Gastrocnemius medialis (tissue), 4 donors: Measurements from ENCODE around the gene ZNF516. TPM values are rescaled to one million over a fixed set of nuclear protein-coding genes. Genes with fewer than 3 reads are reported as not detected.

Source experiments
- ATAC-seq, 2 donors: fragments of 150-250 bp; one replicate each; pipeline ENCODE4 v1.9.1; 2016
- DNase-seq, 2 donors: peaks; one replicate each; pipeline ENCODE4 v3.0.0-alpha.2; 2019
- H3K27ac ChIP-seq, 4 donors: fragments of 200-600 bp; sonication (generic); 1 replicate in 1 of 4; 2 replicates in 3 of 4; pipeline ENCODE4 v1.5.1; 2016 to 2018; ENCODE audit warnings: mild to moderate bottlenecking in 2 of 4, moderate library complexity in 1 of 4
- H3K27me3 ChIP-seq, 3 donors: fragments of 200-600 bp; sonication (generic) in 2 of 3; 1 replicate in 1 of 3; 2 replicates in 2 of 3; pipeline versions ENCODE4 v1.5.1 to v1.6.0; 2016 to 2019; ENCODE audit warnings: mild to moderate bottlenecking in 1 of 3, moderate library complexity in 1 of 3
- H3K36me3 ChIP-seq, 2 donors: fragments of 200-600 bp; sonication (generic) in 1 of 2; one replicate each; pipeline ENCODE4 v1.5.1; 2017 to 2018
- H3K4me1 ChIP-seq, 2 donors: fragments of 200-600 bp; sonication (generic) in 1 of 2; one replicate each; pipeline ENCODE4 v1.5.1; 2016 to 2017; ENCODE audit warnings: mild to moderate bottlenecking in 2 of 2
- H3K4me3 ChIP-seq, 4 donors: fragments of 200-600 bp; sonication (generic) in 3 of 4; 1 replicate in 1 of 4; 2 replicates in 3 of 4; pipeline ENCODE4 v1.5.1; 2016 to 2019; ENCODE audit warnings: mild to moderate bottlenecking in 2 of 4
- H3K9me3 ChIP-seq, 3 donors: fragments of 200-600 bp; sonication (generic) in 2 of 3; 1 replicate in 1 of 3; 2 replicates in 2 of 3; pipeline ENCODE4 v1.5.1; 2016 to 2019
- POLR2A ChIP-seq, 2 donors: fragments of 450-650 bp; IDR thresholded peaks; one replicate each; pipeline ENCODE4 v1.6.1; 2017; ENCODE audit warnings: antibody characterized with exemption in 2 of 2, mild to moderate bottlenecking in 2 of 2, moderate library complexity in 2 of 2
- in situ Hi-C, 4 donors: fragments of 200-750 bp; cut with MboI; loops; one replicate each; pipeline versions ENCODE4 v1.15.0 to v1.8.0; 2017; ENCODE audit warnings: low sequenced_read_pairs in 4 of 4
- intact Hi-C: fragments of 100-400 bp; cut with DNase I; formaldehyde crosslinking; loops from one replicate; pipeline ENCODE4 v1.15.1; 2023; ENCODE audit warnings: low total_unique reads
- total RNA-seq, 4 donors: library from RNA; depleted of rRNA; stranded (reverse); fragments of >200 nt; gene quantifications; one replicate each; pipeline versions ENCODE4 v1.1.0 to v1.2.3, GENCODE V29; 2016
- TF ChIP-seq, protein P1 (sequence below), 5 experiments: fragments of 450-650 bp in 3 of 5; fragments of 200-600 bp in 2 of 5; sonication (generic) in 2 of 5; IDR thresholded peaks in 4 of 5; conservative IDR thresholded peaks in 1 of 5; 1 replicate in 4 of 5; 2 replicates in 1 of 5; pipeline ENCODE4 v1.5.1; 2016 to 2019; ENCODE audit warnings: antibody characterized with exemption in 5 of 5, mild to moderate bottlenecking in 3 of 5, moderate library complexity in 3 of 5

The ZNF516 gene
- total RNA-seq, 4 donors from 2014 or later, result 8.4 to 19.3 (median 12.4) TPM

DNA sequence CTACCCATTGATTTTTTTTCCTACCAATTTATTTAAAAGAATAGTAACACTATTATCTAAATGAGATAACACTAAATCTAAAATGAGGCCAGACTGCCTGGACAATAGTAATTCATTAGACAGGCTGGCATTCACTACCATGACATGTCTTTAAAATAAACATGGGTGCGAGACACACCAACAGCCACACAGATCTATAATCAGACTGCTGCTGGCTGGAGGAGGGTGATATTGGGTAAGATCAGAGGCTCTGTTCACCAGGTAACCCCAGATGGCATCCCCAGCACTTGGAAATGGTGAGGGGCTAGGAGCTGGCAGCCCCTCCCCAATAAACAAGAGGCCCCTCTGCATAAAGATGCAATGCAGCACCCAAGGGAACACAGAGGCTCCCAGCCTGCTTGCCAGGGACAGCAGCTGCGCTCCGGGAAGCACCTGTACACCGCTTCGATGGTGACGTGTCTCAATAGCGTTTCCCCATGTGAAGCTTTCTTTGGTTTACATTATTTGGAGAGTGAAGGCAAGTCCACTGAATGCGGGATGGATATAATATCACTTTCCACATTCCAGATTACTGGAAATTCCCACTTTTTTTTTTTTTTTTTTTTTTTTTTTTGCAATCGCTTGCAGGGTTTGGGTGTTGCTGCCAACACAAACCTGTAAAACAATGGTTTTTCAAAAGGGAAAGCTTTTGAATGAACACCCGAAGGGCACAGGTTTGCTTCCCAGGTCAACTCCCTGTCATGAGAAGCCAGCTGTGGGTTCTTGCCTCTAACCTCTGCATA, 159.0 kb downstream of the ZNF516 start:
- Histone ChIP-seq H3K4me3 (no peak overlapping the region), H3K27ac (no peak overlapping the region), H3K36me3 (no peaks in the 10 kb centered on the region), H3K27me3 (no peaks in the 10 kb centered on the region), H3K9me3 (no peaks in the 10 kb centered on the region), H3K4me1 (no peaks in the 10 kb centered on the region)
- TF ChIP-seq POLR2A (IDR thresholded peaks at IDR 0.05), result no peak
- TF ChIP-seq, protein P1, sequence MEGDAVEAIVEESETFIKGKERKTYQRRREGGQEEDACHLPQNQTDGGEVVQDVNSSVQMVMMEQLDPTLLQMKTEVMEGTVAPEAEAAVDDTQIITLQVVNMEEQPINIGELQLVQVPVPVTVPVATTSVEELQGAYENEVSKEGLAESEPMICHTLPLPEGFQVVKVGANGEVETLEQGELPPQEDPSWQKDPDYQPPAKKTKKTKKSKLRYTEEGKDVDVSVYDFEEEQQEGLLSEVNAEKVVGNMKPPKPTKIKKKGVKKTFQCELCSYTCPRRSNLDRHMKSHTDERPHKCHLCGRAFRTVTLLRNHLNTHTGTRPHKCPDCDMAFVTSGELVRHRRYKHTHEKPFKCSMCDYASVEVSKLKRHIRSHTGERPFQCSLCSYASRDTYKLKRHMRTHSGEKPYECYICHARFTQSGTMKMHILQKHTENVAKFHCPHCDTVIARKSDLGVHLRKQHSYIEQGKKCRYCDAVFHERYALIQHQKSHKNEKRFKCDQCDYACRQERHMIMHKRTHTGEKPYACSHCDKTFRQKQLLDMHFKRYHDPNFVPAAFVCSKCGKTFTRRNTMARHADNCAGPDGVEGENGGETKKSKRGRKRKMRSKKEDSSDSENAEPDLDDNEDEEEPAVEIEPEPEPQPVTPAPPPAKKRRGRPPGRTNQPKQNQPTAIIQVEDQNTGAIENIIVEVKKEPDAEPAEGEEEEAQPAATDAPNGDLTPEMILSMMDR (IDR thresholded peaks at IDR 0.05 in 4 of 5, conservative IDR thresholded peaks at IDR 0.05 in 1 of 5), result no peak
- no peak for ATAC-seq
- intact Hi-C loops, result no loop called here
- no peak for DNase-seq
- in situ Hi-C loops, result no loop called here

DNA sequence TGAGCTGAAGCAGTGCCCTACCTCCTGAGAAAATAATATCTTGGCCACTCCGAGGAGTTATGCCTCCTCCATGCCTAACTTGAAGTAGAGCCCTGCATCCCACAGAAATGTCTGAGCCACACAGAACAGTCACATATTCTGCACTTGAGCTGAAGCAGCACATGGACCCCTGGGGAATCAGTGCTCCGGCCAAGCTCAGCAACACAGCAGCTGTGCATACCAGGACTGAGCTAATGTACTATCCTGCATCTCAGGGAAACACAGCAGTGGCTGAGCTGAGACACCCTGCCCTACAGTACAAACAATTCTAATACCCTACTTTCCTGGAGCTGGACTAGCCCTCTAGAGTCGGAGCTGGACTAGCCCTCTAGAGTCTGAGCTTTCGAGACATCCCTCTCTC, 166.9 kb downstream of the ZNF516 start:
- TF ChIP-seq, protein P1 (IDR thresholded peaks at IDR 0.05 in 4 of 5, conservative IDR thresholded peaks at IDR 0.05 in 1 of 5), result no peak
- no peak for TF ChIP-seq POLR2A (IDR thresholded peaks at IDR 0.05)
- DNase-seq, result no peak
- no peak for ATAC-seq

DNA sequence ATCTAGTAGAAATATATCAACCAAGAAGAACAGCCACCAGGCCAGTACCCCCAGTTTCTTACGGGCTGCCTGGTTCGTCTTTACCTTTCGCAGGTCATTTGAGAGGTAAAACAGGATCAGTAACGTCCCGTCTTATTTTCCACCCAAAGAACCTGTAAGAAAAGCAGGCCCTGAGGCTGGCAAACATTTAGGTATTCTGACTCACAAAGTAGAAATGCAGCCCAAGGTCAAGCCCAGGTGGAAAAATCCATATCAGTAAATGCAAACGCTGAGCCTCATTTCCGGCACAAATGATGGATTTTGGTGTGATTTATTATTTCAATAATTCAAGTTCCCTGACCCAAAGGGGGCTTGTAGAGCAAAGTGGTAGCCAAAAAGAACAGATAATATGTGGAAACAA, 171.2 kb downstream of the ZNF516 start:
- TF ChIP-seq, protein P1 (IDR thresholded peaks at IDR 0.05 in 4 of 5, conservative IDR thresholded peaks at IDR 0.05 in 1 of 5), result no peak
- no peak for TF ChIP-seq POLR2A (IDR thresholded peaks at IDR 0.05)
- Histone ChIP-seq H3K36me3 (no peaks in the 10 kb centered on the region), H3K9me3 (no peaks in the 10 kb centered on the region), H3K4me3 (no peak overlapping the region), H3K27me3 (no peaks in the 10 kb centered on the region), H3K27ac (no peak overlapping the region), H3K4me1 (no peaks in the 10 kb centered on the region)
- in situ Hi-C loops, result no loop called here
- ATAC-seq, result no peak
- no peak for DNase-seq
- intact Hi-C loops, result no loop called here

More for the DNA sequence above, 166.9 kb downstream of the ZNF516 start:
- in situ Hi-C loops, result no loop called here
- H3K27ac ChIP-seq, result no peak overlapping the region
- H3K4me3 ChIP-seq, result no peak overlapping the region
- no peaks in the 10 kb centered on the region for H3K27me3 ChIP-seq
- H3K4me1 ChIP-seq, result no peaks in the 10 kb centered on the region
- intact Hi-C loops, result no loop called here
- H3K9me3 ChIP-seq, result peaks cover 0 to 7% (median 0%) of the 10 kb centered on the region in 3 donors
- no peaks in the 10 kb centered on the region for H3K36me3 ChIP-seq

DNA sequence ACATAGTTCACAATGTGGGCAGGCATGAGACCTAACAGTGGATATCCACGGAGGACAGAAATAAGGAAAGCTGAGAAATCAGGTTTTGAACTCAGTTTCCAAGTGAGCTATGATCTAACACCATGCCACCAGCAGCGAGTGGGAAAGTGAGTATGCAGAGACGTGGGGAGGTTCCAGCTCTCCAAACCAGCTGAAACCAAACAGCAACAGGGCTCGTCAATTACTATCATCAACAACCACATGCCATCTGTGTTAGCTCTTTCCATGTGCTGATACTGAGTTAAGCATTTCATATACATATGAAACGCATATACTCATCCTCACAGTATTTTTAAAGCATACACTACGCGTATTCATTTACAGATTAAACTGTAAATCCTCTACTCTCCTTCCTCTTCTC, 172.4 kb downstream of the ZNF516 start:
- no peaks in the 10 kb centered on the region for H3K27me3 ChIP-seq
- DNase-seq (no peak), ATAC-seq (no peak)
- H3K27ac ChIP-seq, result no peak overlapping the region
- TF ChIP-seq POLR2A (IDR thresholded peaks at IDR 0.05), result no peak
- TF ChIP-seq, protein P1 (IDR thresholded peaks at IDR 0.05 in 4 of 5, conservative IDR thresholded peaks at IDR 0.05 in 1 of 5), result no peak
- H3K4me3 ChIP-seq, result no peak overlapping the region
- intact Hi-C loops, result no loop called here
- no peaks in the 10 kb centered on the region for H3K36me3 ChIP-seq
- H3K4me1 ChIP-seq, result no peaks in the 10 kb centered on the region
- H3K9me3 ChIP-seq, result no peaks in the 10 kb centered on the region
- in situ Hi-C loops, result no loop called here
